Activated CD4-positive, alpha-beta T cell treated with anti-CD3 and anti-CD28 coated beads, Interleukin-2, amount 50 U/mL, for 16 hours (primary cell): ENCODE results near the gene COL9A3.

Experiments
- DNase-seq: peaks from one replicate; pipeline ENCODE4 v3.0.0-alpha.2; 2020

COL9A3 gene

DNA sequence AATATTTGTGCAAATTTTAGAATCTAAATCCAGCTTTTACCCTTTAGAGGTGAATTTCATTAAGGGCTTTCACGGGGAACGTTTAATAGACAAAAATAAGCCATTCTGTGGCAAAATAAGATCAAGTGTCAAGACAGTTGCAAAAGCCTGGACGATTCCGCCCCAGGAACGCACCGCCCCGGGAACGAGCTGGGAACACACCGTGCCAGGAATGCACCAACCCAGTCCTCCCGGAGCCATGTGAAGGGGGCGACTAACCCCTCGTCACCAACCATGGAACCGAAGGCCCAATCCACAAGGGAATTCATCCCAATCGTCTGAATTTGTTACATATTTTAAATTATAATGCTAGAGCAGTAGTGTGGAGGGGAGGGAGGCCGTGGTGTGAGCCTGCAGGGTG is 65.6 kb downstream of the COL9A3 start:
- DNase-seq = no peak

DNA sequence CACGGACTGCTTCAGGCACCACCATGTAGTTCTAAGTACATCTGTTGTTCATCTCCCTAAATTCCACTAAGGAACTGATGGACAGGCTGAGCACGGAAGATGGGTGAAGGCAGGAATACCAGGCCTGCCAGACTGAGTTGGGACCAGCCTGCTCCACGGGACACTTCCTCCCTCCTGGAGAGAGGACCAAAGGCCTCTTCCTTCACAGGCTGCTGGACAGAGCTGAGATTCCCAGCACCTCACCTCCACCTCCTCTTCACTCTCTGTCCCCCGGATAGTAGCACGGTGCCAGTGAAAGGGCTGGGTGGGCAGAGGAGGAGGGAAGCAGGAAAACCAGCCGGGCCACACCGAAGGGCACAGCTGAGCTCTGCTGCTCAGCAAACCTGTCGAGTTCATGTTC is 67.7 kb downstream of the COL9A3 start:
- no peak for DNase-seq

DNA sequence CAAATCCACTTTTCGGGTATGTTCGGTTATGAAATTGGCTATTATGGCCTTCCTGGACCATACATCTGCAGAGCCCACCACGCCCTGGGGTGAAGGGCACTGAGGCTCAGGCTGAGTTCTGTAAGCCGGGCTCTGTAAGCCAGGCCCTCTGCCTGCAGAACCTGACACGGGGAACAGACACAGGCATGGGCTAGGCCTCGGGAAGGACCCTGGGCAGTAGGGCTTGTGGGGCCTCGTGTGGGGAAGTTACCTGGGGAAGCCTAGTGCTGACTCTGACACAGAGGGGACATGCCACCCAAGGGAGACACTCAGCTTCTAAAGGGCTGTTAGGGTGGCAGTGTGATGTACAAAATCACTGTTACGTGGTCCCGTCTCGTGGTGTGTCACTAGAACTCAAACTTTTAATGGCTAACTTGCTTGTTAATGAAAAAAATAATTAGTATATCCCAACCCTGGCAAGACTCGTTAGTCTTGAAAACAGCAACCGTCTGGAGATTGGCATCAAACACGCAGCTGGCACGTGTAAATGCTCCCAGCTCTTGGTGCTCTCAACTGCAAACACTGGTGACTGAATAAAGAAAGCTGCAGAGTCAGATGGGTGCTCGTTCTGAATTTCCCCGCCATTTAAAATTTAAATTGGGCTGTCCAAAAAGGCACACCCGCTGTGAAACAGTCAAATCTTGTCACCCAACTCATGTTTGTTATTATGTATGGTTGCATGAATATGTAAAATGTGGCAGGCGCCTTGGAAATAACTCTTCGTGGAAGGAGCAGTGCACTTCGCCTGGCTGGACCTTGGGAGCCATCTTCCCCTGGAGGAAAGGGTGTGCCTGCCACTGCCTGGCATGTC is 68.4 kb downstream of the COL9A3 start:
- no peak for DNase-seq

DNA sequence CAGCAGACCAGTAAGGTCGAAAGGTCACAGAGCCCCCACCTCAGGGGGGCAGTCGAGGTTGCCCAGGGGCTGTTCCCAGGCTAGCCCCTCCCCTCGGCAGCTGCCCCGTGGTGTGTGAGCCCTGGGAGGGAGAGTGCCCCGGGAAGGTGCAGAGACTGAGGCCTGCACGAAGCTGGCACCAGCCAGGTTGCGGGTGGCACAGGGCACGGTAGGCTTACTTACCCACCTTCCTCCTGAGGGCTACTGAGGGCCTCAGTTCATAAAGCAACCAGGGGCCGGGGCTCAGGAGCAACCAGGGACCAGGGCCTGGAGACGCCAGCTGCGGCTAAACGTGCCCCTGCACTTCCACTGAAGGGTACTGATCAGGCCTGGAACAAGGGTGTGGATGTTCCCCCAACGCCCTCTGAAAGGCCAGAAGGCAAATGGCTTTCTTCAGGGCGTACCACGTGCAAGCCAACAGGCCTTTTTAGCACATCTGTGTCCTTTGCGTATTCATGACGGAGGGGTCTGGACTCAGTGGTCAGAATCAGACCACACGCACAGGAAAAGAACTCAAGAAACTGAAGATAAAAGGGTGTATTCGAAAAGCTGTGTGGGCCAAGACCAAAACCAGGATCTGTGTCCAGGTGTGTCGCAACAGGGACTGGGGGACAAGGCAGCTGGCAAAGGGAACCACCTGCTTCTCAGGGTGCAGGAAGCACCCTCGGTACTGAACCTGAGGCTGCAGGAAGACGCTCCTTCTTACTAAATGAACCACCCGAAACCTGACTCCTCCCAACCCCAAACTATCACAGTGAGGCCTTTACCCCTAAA is 69.3 kb downstream of the COL9A3 start:
- no peak for DNase-seq

DNA sequence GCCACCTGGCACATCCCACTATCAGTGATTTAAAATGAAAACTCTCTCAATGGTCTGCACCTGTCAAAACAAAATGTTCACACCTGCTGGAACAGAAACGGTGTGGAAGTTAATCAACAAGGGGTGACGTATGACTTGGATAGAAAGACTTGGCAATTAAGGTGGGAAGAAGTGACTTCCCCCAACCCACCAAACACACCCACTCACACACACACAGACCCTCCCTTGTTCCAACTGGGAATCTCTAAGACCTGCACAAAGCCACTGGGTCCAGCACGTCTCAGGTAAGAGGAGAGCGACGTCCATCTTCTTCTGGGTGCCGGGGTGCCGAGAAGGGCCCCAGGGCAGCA is 69.8 kb downstream of the COL9A3 start:
- DNase-seq = no peak

GRCh38 chr20:62887152-62887859 is 70.5 kb downstream of the COL9A3 start:
- peak; percentile 17 for DNase-seq

DNA sequence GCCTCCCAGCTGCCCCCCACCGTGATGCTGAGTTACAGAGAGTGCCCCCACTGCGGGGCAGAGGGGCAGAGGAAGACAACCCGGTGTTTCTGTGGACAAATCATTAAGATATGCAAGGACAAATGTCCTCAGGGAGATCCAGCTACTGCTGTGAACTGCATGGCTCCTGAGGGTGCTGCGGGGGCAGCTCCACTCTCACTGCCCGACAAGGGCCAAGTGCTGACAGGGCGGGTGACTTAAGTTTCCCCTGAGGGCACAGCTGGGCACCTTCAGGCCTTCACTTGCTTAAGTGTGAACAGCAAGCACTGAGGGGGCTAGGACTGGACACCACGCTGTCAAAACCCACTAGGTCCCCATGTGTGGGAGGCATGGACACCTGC is 71.0 kb downstream of the COL9A3 start:
- DNase-seq = no peak

- no peak for DNase-seq
Measured at GRCh38 chr20:62888406-62888805, 71.6 kb downstream of the COL9A3 start.

DNA sequence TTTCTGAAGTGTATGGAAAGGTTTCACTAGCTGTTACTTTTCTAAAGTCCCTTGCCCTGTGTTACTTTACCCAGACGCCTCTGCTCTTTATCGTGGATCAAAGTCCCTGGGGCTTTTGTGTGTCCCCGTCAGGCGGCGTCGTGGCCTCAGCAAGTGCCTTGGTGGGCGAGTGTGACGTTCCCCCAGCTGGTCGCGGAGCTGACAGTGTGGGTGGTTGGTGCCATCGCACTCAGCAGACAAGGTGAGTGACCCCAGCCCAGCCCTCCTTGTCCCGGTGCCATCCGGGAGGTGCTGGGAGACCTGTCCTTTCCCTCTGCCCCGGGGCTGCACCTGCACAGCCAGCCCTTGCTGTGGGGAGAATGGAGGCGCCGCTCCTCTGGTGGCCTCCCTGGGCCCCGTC is 72.1 kb downstream of the COL9A3 start:
- no peak for DNase-seq

GRCh38 chr20:62889411-62889810 is 72.6 kb downstream of the COL9A3 start:
- no peak for DNase-seq

DNA sequence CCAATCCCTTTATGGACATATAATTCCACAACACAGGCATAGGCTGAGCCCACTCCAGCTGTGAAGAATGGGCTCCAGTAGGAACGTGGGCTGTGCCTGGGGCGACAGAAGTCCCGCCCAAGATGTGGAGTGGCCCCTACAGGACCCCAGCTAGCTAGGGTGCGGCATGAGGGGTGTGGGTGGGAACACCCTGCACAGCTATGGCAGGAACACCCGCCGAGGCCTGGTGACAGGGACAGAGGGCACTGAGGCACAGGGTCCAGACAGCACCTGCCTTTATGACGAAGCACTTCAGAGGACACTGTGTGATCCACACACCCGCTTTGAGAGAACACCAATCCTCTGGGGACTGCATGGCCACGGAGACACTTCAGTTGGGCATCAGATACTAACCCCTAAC is 73.0 kb downstream of the COL9A3 start:
- DNase-seq = no peak

DNA sequence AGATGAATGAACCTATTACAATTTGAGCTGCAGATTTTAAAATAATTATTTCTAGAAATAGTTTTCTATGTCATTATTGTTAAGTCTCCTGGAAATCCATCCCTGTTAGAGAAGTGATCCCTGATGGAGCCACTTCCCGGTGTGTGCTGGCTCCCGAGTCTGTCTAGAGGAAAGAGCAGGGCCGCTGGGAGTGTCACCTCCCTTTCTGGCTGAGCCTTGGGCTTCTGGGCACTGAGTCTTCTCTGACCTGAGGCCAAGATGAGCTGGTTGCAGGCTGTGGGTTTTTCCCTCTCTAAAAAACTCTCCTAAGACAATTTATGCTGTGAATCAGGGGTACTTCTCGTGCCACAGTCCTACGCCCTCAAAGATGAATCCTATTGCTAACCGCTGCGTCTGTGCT is 73.6 kb downstream of the COL9A3 start:
- DNase-seq = no peak
